Neutrophil (primary cell): ENCODE measurements around the gene GMDS.

Source experiments
- H3K27ac ChIP-seq: fragments of 200-600 bp; sonication (generic); 2 replicates; pipeline ENCODE4 v1.5.1; 2016; ENCODE audit warnings: mild to moderate bottlenecking, moderate library complexity
- H3K27me3 ChIP-seq: fragments of 200-600 bp; sonication (generic); 2 replicates; pipeline ENCODE4 v1.6.0; 2016; ENCODE audit warnings: mild to moderate bottlenecking
- H3K36me3 ChIP-seq: fragments of 200-600 bp; sonication (generic); 2 replicates; pipeline ENCODE4 v1.5.1; 2017
- H3K4me1 ChIP-seq, 2 experiments: fragments of 200-600 bp in 1 of 2; sonication (generic) in 1 of 2; 1 replicate in 1 of 2; 2 replicates in 1 of 2; pipeline versions ENCODE4 v1.5.1 to v1.6.1; 2013 to 2016; ENCODE audit warnings: low read depth in 1 of 2, low read length in 1 of 2, mild to moderate bottlenecking in 1 of 2, moderate library complexity in 1 of 2; ENCODE audit not compliant: control insufficient read depth in 1 of 2, insufficient read depth in 1 of 2
- H3K4me3 ChIP-seq, 2 experiments: fragments of 200-600 bp in 1 of 2; sonication (generic) in 1 of 2; 1 replicate in 1 of 2; 2 replicates in 1 of 2; pipeline ENCODE4 v1.5.1; 2013 to 2016; ENCODE audit warnings: low read depth in 1 of 2, low read length in 1 of 2, mild to moderate bottlenecking in 1 of 2, moderate library complexity in 1 of 2
- H3K9me3 ChIP-seq: fragments of 200-600 bp; sonication (generic); 2 replicates; pipeline ENCODE4 v1.5.1; 2016
- CTCF ChIP-seq: fragments of 200-600 bp; sonication (generic); IDR thresholded peaks from 2 replicates; pipeline ENCODE4 v1.5.1; 2016; ENCODE audit warnings: antibody characterized with exemption

Gene GMDS

DNA sequence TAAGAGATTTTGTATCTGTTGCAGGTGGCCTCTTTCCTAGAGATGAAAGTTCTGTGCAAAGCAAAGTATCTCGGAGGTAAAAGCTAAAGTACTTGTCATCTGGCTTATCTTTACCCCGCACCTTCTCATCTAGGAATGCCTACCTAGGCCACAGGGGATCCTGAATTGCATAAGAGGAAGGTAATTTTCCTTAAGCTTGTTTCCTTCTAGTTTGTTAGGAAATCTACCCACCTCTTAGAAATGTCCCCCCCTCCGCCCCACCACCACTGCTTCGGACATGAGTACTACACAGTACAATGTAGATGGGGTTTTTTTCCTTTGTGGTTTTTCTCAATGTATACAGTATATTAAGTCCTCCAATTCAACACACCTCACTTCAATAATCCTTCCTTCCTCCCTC is 614.2 kb downstream of the GMDS start:
- Histone ChIP-seq H3K27ac (no peak overlapping the region), H3K4me1 (no peaks in the 10 kb centered on the region), H3K4me3 (no peak overlapping the region), H3K36me3 (no peaks in the 10 kb centered on the region), H3K9me3 (no peaks in the 10 kb centered on the region), H3K27me3 (peaks cover 33% of the 10 kb centered on the region)
- TF ChIP-seq CTCF = no peak

DNA sequence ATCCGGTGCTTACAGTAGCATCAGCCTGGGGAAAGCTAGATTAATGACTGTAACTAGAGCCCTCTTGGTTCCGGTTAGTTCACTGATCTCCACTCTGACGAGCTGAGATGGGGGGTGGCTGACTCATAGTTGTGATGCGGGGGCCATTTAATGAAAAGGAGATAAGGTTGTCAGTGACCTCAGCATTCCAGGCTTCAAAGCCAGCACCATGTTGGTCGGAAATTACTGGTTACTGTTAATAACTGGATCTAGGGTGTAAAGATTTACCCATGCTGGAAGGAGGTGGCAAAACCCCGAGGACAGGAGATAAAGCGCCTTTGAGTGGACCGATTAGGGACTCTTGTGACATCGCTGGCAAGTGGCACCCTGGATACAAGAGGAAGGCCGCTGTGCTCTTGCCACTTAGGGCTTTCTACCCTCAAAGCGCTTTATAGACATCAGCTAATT is 614.6 kb downstream of the GMDS start:
- Histone ChIP-seq H3K36me3 (no peaks in the 10 kb centered on the region), H3K27ac (no peak overlapping the region), H3K4me3 (no peak overlapping the region), H3K4me1 (peaks cover 1 to 3% of the 10 kb centered on the region in 2 experiments), H3K9me3 (no peaks in the 10 kb centered on the region), H3K27me3 (peaks cover 38% of the 10 kb centered on the region)
- no peak for TF ChIP-seq CTCF

DNA sequence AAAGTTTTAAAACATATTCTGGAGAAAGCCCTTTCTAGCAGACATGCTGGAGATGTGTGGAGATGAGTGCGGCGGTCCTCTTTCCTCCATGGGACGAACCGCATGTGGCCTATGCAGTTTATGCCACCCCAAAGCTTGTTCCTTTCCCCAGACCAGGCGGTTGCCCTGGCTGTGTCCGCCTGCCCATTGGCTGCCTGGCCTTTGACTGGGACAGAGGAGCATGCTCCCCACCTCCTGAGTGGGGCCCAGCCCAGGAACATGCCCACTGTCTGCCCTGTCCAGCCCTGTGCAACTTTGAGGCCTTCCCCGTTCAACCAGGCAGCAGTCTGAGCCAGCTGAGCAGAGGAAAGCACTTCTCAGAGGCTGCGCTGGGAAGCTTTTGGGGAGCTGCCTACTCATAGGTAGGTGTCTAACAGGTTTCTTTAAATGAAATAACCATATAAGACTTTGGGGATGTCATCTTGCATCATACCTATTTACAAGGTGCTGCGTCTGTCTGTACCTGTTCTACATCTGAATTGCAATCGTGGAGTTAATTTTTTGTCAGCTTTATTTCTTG is 615.1 kb downstream of the GMDS start:
- peaks cover 43% of the 10 kb centered on the region for H3K27me3 ChIP-seq

DNA sequence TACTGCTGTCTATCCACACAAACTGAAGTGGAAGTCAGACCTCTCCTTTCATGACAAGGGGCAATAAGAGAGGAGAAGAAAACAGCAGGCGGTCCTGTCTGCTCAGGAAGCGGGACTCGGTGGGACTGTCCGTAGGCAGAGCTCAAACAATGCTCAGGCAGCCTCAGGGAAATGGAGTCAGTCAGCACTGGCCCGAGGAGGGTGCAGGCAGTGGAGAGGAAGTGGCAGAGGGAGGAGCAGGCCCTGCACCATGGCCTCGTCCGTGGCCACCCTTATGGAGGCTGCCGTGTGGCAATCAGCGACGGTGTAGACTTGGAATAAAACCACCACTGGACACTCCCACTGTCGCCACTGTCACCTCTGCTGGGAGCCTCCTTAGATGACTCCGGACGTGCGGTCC is 616.1 kb downstream of the GMDS start:
- Histone ChIP-seq H3K27ac (no peak overlapping the region), H3K36me3 (no peaks in the 10 kb centered on the region), H3K9me3 (no peaks in the 10 kb centered on the region), H3K27me3 (peaks cover 52% of the 10 kb centered on the region), H3K4me3 (no peak overlapping the region), H3K4me1 (peaks cover 14 to 16% of the 10 kb centered on the region in 2 experiments)
- no peak for TF ChIP-seq CTCF

More for the DNA sequence above, 615.1 kb downstream of the GMDS start:
- Histone ChIP-seq H3K27ac (no peak overlapping the region), H3K4me1 (peaks cover 5 to 6% of the 10 kb centered on the region in 2 experiments), H3K9me3 (no peaks in the 10 kb centered on the region), H3K36me3 (no peaks in the 10 kb centered on the region), H3K4me3 (no peak overlapping the region)
- no peak for TF ChIP-seq CTCF

DNA sequence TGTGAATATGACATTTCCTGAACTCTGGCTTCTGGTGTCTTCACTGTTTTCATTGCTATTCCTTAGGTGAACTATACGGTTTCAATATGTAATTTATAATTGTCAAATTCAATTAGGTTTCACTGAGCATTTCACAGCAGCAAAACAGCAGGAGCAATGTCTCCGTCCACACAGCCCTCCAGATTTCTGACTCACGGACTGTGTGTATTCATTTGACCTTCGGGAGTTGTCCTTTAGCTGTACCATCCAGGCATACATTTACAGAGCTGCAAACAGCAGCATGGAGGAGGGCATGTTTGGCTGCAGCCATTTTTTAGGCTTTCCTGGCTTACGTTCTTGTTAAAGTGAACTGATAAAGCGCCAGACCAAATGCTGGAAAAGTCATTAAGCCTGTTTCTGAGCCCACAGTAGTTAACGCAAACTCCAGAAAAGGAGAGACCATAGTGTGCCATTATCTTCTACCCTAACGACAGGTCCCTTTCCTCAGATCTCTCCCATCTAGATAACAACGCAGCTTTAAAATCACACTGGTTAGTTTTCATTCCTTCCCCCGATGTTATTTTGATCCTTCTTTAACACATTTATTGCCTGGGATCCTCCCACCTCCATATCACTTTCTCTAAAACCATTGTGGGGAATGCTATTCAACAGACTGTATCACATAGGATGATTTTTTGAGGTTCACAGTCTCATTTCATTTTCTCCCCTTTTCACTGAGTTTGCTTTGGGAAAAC is 617.4 kb downstream of the GMDS start:
- TF ChIP-seq CTCF = no peak
- no peaks in the 10 kb centered on the region for H3K9me3 ChIP-seq
- peaks cover 19 to 22% of the 10 kb centered on the region in 2 experiments for H3K4me1 ChIP-seq
- no peaks in the 10 kb centered on the region for H3K36me3 ChIP-seq
- H3K4me3 ChIP-seq = no peak overlapping the region
- H3K27ac ChIP-seq = no peak overlapping the region
- peaks cover 66% of the 10 kb centered on the region for H3K27me3 ChIP-seq
